ENCODE measurements around the gene UNC13B.
"Not testable (repeated sequence)": the region's sequence is repeated elsewhere in the genome, so short reads cannot be mapped to it uniquely, and the experiment has no call there.

UNC13B gene

DNA sequence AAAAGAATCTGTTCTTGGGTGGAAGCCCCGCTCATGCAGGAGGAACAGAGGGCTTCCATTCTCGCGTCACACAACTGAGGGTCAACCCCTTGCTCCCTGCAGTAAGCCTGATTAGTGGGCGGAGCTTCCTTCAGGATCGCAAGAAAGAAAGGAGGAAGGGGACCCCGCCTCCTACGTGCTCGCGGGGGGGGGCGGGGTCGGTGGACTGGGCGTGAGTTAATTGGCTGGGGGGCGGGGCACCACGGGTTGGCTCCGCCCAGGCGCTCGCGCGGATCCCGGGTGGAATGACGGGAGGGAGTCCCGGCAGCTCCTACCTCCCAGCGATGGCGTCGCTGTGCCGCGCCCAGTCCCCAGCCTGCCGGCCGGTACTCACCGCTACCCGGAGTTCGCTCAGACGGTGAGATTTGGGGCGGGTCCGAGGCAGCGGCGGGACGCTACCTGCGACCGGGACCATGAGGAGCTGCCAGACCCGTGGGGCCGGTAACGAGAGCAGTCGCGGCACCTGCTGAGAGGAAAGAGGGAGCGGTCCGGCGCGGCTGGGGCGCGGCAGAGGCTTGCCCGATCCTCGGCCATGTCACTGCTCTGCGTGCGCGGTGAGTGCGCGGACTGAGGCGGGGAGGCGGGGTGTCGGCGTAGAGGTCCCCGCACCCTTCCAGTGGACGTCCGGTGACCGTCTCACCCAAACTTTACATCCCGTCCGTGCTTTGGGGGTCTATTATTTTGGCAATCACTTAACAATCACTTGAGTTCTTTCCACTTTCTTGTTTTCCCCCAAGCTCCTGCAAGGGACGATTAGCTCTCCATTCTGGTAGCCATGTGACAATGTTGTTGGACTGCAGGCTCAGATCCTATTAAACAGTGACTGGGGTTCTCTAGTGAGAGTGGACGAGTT is at the start of gene UNC13B:
UNC13B (plus strand) TSS at position 297 of the 892 bp plus-strand sequence; CDS start at position 572, 275 bp downstream.
- DNase-seq (ENCODE audit: low read depth in 3 of 3) = peak; percentile 62 to 70 (median 64)

DNA sequence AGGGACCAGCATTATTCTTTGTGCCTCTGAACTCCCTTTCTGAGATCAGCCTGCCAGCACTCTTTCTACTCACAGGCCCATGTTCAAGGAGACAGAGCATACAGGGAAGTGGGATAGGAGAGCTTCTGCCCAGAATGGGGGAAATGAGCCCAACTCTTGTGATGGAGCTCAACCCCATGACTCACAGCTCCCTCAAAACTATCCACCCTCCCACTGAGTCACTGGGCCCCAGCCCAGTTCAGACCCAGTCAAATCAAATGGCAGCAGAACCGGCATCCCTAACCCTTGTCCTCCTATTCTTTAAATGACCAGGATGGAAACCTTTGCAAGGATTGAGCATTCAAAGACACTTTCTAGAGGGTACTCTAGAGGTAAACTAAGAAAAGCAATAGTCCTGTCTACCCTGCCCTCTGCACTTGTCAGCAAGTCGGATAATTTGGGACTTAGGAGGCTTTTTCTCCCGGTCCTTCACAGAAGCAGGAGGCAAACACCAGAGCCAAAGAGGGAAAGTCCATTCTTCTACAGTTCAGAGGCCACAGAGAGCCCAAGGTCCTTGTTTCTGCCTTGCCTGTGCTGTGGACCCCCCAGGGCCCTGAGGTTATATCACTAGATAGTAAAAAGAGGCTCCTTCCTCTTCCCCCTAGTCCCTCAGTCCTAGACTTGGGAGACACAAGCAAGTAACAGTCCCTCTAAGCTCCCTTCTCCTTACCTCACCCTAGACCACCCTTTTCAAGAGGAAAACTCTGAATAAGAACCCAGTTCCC is 49.4 kb upstream of the UNC13B start:
- no peak for DNase-seq (ENCODE audit: low read depth in 3 of 3)

DNA sequence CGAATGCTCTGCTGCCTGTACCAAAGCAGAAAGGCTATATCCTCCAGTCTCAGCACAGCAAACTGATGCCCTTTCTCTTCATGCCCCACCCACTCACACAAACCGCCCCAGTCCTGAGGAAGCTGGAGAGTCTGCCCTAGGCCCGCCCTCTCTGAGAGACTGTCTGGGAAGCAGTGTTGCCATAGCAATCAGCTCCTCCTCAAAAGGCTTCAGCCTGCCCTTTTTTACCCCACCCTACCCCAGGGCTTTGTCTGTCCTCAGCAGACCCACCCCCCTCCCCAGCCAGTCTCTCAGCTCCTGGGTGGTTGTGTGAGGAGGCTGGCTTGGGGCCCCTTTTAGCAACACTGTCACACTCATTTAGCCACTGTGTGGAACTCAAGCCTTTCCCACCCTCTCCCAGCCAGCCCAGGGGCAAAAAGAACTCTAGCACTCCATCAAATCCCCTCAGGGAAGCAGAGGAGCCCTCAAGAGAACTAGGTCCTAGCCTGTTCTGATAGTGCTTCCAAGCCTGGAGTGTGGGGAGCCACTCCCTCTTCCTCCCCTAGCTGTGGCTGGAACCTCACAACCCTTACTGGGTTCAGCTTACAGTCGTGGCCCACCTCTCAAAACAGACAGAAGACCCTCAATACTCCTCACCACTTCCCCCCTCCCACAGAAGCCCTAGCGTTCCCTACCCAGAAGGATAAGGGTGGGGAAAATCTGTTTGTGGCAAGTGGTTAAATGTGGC is 47.5 kb upstream of the UNC13B start:
- peak; percentile 45 to 70 (median 60) for DNase-seq (ENCODE audit: low read depth in 3 of 3)

DNA sequence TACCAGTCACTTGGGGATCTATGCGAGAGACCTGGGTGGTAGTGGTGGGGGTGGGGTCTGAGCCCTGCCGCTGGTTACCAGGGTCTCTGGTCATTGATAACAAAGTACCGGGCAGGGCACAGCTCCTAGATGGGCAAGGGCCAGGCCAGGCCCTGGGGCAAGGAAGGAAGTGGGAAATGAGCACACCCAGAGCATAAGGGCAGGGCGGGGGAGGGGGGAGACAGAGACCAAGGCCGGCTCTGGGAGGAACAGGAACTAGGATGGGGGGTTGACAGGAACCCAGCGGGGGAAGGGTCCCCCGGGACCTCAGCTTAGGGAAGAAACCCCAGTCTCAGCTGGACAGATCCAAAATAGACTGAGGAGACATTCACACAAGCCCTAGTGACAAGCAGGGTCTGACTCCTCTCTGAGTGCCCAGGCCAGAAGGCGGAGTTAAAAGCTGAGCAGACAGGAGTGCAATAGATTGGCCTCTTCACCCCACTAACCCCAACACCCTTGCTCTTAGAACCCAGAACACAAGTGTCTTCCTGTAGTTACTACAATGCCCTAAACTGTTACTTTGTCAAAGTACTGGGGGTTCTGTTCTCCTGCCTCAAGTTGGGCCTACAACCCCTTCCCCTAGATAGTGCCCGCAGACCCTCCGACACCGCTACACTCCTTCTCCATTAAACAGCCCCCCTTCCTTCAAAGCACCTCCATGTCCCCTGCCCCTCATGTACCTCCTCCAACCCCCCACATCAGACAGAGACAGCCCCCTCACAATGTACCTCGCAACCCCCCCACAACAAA is 46.8 kb upstream of the UNC13B start:
- no peak for DNase-seq (ENCODE audit: low read depth in 3 of 3)

GRCh38 chr9:35115680-35116538 is 45.9 kb upstream of the UNC13B start, which contains the start of gene ATOSB:
TSS of gene ATOSB (minus strand) at chr9:35115862. CDS start at chr9:35108274, 7,588 bp downstream.
- peak; percentile 79 to 92 (median 88) for DNase-seq (ENCODE audit: low read depth in 3 of 3)

DNA sequence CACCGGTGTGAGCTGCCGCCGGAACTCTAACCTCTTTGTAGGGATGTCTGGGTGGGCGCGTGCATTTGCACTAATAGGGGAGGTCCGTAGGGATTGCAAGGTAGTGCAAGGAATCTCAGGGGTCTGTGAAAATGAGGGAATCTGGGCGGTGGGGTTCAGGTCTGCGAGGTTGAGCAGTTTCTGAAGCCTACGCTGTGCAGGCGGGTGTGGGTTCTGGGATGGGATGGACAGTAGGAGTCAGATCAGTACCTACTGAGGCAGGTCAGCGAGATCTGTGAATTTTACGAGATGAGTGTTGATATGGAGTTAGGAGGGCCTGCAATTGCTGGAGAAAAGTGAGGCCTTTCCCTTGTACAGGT is 45.3 kb upstream of the UNC13B start:
- DNase-seq (ENCODE audit: low read depth in 3 of 3) = no peak

DNA sequence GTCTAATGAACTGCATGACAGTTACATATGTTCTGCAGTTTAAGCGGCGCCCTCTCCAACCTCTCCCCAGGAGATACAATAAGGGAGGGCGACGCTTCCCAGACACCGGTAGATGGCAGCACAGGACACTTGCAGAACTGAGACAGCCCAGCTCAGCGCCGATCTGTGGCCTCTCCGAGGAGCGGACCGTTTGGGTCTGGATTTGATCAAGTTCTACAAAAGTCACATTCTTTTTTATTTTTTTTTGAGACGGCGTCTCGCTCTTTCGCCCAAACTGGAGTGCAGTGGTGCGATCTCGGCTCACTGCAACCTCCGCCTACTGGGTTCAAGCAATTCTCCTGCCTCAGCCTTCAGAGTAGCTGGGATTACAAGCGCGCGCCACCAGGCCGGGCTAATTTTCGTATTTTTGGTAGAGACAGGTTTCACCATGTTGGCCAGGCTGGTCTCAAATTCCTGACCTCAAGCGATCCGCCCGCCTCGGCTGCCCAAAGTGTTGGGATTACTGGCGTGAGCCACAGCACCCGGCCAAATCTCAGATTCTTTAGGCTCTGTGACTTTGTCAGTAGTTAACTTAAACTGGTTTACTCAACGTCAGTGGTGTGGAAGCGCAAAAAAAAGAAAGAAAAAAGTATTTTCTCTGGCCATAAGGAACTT is 44.8 kb upstream of the UNC13B start:
- peak; percentile 76 to 91 (median 80) for DNase-seq (ENCODE audit: low read depth in 3 of 3)

DNA sequence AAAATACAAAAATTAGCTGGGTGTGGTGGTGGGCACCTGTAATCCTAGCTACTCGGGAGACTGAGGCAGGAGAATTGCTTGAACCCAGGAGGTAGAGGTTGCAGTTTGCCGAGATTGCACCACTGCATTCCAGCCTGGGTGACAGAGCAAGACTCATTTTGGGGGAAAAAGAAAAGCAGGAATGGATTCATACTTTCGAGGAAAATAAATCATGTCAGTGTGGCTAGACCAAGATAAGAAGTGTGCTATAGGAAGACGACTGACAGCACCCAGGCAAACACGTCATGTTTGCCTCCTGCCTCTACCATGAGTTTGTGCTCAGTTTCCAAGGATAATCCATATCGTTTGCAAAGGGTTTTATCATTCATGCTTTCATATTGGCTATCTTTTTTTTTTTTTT is 26.9 kb upstream of the UNC13B start:
- no peak for DNase-seq (ENCODE audit: low read depth in 3 of 3)

DNA sequence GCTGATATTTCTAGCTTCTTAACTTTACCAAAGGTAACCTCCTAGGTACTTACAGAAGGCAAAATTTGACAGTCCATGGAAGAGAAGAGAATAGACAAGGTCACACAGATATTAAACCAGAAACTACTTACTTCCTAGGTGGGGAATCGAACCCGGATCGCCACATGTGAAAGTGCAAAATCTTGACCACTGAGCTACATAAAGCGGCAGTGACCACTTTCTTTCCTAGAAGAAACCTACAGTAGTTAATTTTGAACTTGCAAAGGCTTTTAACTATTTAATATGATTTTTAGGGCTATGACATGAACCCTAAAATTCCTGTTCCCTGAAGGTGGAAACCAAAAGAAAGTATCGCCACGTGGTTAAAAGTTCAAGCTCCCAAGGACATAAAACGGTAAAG is 25.8 kb upstream of the UNC13B start:
- DNase-seq (ENCODE audit: low read depth in 3 of 3) = no peak

DNA sequence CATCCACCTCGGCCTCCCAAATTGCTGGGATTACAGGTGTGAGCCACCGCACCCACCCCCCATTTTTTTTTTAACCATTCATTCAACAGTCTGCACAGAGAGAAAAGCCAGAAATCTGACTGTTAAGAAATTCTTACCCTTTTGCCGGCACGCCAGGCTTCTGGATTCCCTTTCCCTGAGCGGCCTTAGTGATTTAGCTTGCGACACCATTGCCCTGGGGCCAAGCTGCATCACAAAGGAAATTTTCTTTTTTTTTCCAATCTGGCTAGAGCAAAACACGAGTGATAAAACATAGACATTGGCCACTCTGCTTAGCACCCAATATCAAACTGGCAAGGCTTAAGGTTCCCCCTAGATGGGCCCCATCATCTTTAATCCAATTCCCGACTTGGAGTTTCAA is 24.9 kb upstream of the UNC13B start:
- DNase-seq (ENCODE audit: low read depth in 3 of 3) = no peak

- no peak for DNase-seq (ENCODE audit: low read depth in 3 of 3)
These were observed 21.7 kb upstream of the UNC13B start for GRCh38 chr9:35140093-35140492.

DNA sequence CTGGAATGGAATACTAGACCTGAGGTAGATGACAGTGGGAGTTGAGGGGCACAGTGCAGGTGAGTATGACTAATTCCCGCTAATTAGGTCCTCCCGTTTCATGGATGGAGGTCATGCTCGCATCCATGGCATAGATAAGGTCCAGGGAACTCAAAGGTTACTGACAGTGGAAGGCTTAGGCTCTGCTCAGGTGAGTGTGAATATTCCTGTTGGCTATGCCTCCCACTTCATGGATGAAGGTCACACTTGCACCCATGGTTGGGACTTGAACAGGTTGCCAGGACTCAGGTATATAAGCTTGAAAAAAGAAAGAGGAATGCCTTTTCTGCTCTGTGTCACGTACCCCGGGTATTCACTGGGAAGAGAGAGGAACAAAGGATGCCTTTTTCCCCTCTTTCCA is 19.8 kb upstream of the UNC13B start:
- DNase-seq (ENCODE audit: low read depth in 3 of 3) = no peak

DNA sequence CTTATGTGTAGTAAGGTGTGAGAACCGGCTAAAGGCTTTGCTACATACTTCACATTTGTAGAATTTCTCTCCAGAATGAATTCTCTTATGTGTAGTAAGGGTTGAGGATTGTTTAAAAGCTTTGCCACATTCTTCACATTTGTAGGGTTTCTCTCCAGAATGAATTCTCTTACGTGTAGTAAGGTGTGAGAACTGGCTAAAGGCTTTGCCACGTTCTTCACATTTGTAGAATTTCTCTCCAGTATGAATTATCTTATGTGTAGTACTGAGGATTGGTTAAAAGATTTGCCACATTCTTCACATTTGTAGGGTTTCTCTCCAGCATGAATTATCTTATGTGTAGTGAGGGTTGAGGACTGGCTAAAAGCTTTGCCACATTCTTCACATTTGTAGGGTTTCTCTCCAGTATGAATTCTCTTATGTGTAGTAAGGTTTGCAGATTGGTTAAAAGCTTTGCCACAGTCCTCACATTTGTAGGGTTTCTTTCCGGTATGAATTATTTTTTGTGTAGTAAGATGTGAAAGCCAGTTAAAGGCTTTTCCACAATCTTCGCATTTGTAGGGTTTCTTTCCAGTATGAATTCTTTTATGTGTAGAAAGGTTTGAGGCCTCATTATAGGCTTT is 13.8 kb upstream of the UNC13B start:
- DNase-seq (ENCODE audit: low read depth in 3 of 3) = not testable (repeated sequence)

DNA sequence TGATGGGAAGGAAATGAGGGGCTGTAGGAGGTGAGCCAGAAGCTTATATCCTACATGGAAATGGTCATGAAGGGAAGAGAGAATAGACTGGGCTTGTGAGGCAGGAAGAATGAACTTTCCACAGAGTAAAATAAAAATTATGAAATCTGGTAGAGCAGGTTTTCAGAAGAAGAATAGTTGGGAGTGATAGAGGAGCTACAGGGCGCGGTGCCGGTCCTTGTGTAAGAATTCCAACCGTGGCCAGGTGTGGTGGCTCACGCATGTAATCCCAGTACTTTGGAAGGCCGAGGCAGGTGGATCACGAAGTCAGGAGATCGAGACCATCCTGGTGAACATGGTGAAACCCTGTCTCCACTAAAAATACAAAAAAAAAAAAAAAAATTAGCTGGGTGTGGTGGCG is 8.9 kb upstream of the UNC13B start:
- no peak for DNase-seq (ENCODE audit: low read depth in 3 of 3)

DNA sequence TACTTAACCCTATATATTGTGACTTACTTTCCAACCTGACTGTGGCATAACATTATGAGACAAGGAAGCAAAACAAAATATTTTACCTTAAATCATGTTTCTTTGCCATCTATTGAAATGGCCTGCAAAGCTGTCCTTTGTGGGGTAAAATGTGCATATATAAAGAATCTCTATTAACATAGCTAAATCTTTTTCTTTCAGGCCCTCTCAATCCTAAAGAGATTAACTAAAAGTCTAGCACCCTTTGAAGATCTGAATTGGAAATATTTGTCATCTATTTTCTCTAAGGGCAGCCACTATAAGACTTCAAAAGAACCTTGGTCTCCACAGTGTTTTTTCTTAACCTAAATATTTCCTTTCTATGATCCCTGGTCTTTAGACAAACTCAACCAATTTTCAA is 5.0 kb upstream of the UNC13B start:
- no peak for DNase-seq (ENCODE audit: low read depth in 3 of 3)

DNA sequence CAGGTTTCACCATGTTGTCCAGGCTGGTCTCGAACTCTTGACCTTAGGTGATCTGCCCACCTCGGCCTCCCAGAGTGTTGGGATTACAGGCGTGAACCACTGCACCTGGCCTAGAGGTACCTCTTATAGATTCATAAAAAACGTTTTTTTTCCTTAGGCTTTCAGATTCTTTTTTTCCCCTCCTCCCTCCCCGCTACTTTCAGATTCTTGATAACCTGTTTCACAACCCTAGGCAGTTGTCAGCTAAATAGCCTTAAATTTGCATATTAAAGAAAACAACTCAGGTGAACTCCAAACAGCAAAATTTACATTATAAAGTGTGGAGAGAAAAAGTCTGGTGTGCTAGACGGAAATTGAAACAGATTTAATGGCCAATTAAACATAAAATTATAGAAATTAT is 4.0 kb upstream of the UNC13B start:
- DNase-seq (ENCODE audit: low read depth in 3 of 3) = not testable (repeated sequence)

DNA sequence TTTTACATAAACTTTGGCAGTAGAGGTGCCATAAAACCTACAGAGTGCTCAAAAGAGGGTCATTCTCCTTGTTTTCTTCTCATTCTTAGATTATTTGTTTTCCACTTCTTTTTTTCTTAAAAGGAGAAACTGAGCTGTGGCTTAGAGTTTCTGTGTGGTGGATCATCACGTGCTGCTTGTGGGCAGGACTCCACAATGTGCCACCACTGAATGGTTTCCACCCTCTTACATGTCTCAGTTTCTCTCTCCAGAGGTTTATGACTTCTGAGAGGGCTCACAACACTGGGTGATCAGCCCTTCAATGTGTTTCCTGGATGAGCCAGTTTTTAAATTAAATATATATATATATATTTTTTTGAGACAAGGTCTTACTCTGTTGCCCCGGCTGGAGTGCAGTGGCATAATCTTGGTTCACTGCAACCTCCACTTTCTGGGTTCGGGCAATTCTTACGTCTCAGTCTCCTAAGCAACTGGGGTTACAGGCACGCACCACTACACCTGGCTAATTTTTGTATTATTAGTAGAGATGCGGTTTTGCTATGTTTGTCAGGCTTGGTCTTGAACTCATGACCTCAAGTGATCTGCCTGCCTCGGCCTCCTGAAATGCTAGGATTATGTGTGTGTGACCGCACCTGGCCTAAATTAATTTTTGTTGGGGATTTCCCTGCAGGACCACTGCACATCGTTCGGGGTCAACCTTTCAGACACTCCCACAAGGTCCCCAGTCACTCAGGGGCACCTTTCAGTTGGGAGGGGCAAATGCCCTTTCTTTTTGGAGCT is 3.1 kb upstream of the UNC13B start:
- no peak for DNase-seq (ENCODE audit: low read depth in 3 of 3)

DNA sequence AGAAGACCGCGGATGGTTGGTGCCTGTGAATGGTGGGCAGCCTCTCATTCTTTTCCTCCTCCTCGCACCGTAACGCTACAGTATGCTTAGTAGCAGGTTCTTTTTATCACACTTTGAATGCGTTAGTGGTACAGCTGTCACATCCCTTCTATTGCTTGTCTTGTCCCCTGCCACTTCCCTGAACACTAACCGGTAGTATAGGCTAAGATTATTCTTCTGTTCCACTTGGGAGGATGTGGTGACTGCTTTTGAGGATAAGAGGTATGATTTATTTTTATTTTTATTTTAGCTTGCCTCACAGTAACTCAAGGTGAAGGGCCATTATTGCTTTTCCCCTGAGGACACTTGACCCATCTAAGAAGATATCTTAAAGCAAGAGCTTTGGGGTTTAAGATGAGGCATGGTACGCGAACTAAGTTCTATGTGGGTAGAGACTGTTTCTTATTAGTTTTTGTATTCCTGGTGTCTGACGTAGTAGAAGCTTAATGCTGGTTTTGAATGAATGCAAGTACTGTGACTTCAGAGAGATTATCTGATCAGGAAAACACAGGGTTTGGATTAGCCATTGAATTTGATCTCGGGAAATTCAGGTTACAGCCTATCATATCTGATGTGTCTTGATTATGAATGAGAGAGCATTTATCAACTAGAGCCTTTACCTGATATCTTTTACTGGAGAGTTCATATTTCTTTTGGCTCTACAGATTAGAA is 951 bp downstream of the UNC13B start:
- DNase-seq (ENCODE audit: low read depth in 3 of 3) = no peak

Measured in stimulated activated CD4-positive, alpha-beta T cell treated with anti-CD3 and anti-CD28 coated beads, TNF-alpha, amount 100 ng/mL, for 48 hours (primary cell).